Left forelimb (tissue), 1 donor: ENCODE results near the gene ZNF691.
"Not testable (repeated sequence)": the region's sequence is repeated elsewhere in the genome, so short reads cannot be mapped to it uniquely, and the experiment has no call there.

Experiments used
- DNase-seq: peaks from one replicate; pipeline ENCODE4 v3.0.0-alpha.2; 2018; ENCODE audit warnings: low spot score

Gene ZNF691

DNA sequence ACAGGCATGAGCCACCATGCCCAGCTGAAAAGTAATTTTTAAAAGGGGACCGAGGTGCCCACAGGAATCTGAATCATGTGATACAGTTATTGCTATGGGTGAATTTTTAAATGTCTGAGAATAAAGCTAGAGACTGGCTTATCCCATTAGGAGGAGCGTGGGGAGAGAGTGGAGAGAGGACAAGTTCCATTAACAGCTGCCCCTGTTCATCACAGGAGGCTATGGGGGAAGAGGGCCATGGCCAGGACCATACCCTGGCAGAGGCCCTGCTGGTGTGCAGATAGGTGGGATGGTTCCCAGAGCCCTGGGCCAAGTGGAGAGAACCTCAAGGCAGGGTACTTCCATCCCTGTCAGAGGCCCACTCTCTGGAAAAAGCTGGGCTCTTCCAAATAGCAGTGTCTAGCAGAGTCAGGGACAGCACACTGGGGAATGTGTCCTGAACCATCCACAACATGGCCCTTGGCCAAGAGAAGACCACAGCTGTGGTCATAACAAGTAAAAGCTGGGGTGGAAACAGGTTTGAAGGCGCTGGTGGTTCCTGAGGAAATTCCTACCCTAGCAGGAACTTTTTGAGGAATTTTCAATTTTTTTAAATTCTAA lies 13.7 kb upstream of the ZNF691 start:
- no peak for DNase-seq

DNA sequence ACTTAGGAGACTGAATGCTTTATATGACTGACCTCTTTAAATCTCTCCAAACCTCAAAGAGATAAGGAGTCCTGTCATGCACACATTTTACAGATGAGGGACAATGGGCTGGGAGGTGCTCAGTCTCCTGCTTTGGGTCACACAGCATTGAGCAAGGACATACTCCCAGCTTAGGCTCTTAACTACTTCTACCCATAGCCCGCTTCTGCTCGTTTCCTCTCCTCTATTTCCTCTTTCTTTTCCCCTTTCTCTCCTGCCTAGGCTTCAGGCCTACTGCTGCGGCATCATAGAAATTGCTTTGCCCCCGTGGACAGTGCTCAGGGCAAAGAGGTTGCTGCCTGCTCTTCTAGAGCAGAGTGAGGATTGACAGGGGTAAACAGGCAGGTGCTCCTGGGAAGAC lies 12.4 kb upstream of the ZNF691 start:
- DNase-seq = no peak

- DNase-seq = no peak
Measured at GRCh38 chr1:42834803-42835202, 11.6 kb upstream of the ZNF691 start.

DNA sequence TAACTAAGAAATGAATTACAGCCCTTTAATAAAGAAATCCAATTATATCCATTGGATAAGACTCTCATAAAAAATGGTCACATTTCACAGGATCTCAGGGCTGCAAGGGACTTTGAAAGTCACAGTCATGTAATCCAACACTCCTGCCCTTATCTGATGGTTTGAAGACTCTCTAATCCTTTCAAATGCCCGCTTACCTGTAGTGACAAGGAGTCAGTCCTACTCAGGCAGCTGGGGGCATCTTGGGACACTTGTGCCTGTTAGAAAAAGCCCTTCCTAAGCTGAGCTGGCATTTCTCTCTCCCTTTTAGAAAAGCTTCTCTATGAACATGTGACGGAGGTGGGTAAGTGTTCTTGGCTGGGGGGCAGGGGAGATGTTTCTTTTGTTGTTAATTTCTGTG lies 11.0 kb upstream of the ZNF691 start:
- no peak for DNase-seq

- DNase-seq = no peak
Measured at GRCh38 chr1:42837709-42838108, 8.7 kb upstream of the ZNF691 start.

GRCh38 chr1:42838482-42839190 lies 7.8 kb upstream of the ZNF691 start:
- no peak for DNase-seq

- DNase-seq = no peak
Measured at GRCh38 chr1:42841010-42841409, 5.4 kb upstream of the ZNF691 start.

GRCh38 chr1:42841440-42842147 lies 4.8 kb upstream of the ZNF691 start:
- no peak for DNase-seq

DNA sequence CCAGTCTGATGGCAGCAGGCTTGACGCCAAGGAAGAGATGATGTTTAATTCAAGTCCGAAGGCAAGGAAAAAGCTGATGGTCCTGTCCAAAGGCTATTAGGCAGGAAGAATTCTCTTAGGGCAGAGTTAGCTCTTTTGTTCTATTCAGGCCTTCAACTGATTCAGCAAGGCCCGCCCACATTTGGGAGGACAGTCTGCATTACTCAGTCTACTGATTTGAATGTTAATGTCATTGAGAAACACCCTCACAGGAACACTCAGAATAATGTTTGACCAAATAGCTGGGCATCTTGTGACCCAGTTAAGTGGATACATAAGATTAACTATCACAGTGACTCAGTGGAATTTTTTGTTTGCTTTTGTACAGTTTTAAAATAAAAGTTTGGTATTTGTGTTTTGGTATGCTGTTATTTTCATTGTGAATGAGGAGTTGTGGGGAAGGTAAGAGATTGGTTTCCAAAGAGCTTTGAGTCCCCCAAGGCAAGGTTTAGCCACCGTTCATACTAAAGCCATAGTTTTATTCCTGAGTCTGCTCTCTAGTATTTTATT lies 1.7 kb upstream of the ZNF691 start:
- DNase-seq = no peak

- DNase-seq = no peak
Measured at GRCh38 chr1:42845193-42845592, 1.2 kb upstream of the ZNF691 start.

- no peak for DNase-seq
Measured at GRCh38 chr1:42845866-42846256, 552 bp upstream of the ZNF691 start.

DNA sequence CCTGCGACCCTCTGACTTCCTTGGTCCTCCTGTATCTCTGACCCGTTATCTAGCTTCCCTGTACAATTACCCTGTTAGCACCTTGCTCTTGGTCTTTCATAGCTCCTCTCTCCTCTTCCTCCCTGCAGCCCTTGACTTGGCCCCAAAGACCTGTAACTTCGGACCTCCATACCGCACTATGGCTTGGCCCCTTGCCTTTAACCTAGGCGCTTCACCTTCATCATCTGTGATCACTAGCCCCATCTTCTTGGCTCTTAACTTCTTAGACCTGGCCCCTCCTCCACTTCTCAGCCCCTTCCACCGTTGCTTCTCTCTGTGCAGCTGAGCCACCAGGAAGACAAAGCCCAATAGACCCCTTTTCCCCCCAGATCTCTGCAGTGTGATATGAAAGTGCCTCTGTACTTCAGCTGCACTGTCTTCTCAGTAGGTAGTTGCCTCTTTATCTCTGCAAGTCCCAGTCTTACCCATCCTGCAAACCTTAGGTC lies 740 bp downstream of the ZNF691 start:
- DNase-seq = no peak

DNA sequence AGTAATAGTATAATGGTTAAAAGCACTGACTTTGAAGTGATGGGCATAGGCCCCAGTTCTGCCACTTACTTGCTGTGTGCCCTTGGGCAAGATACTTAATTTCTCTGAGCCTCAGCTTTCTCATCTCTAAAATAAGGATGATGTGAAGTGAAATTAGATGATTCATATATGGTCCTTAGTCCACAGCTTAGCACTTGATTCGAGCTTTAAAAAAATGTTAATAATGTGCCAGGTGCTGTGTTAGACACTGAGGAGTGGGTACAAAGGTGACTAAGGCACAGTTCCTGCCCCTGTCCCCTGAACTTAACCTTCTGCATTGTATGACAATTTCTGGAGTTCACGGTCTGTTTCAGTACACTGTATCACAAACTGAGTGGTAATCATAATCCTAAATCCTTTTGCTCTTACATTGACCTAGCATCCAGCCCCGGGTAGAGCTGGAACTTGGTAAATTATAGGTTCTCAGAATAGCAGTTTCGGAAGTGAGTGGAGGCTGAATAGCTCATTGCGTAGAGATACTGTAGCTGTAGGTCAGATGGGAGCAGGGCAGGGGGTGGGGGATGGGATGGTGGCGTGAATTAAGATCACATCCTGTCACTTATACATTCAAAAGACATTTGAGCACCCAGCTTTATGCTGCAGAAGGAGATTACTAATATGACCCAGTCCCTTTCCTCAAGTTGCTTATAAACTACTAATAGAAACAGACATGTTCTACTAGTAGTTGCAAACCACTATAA lies 1.5 kb downstream of the ZNF691 start:
- DNase-seq = no peak

DNA sequence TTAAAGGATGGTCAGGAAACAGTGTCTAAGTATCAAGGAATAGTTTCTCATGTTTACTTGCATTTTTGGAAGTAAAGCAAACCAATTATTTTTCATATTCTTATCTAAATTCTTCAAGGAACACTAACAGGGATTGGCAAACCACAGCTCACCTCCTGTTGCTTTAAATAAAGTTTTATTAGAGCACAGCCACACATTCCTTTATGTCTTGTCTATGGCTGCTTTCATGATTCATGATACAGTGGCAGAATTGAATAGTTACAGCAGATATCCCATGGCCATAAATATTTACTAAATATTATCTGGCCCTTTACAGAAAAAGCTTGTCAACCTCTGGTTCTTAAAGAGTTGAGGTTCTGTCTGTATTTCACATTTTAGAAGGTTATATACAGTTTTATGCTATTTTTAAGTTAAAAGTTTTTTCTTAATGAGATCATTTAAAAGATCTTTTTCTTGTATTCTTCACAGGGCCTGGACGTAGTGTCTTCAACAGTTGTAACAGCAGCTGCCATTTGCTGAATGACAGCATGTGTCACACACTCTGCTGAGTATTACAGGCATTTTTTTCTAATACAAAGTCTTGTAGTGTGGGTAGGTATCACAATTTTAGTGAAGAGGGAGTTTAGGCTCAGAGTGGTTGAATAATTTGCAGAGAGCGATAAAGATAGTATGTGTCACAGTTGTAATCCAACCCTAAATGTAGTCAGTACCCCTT lies 2.6 kb downstream of the ZNF691 start:
- DNase-seq = no peak

DNA sequence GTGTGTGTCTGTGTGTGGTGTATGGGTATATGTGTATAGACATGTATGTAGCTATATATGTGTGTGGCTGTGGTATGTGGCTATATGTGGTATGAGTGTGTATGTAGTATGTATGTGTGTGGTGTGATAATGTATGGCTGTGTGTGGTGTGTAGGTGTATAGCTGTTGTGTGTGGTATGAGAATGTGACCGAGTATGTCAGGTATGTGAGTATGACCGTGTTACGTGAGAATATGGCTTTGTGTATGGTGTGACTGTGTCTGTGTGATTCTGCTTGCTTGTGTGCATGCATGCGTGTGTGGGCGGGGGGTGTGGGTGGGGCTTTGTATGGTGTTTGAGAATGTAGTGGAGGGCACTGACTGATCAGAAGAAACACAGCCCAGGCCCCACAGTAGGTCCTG lies 3.5 kb downstream of the ZNF691 start:
- no peak for DNase-seq

GRCh38 chr1:42851420-42851819 lies 5.0 kb downstream of the ZNF691 start:
- DNase-seq = no peak

DNA sequence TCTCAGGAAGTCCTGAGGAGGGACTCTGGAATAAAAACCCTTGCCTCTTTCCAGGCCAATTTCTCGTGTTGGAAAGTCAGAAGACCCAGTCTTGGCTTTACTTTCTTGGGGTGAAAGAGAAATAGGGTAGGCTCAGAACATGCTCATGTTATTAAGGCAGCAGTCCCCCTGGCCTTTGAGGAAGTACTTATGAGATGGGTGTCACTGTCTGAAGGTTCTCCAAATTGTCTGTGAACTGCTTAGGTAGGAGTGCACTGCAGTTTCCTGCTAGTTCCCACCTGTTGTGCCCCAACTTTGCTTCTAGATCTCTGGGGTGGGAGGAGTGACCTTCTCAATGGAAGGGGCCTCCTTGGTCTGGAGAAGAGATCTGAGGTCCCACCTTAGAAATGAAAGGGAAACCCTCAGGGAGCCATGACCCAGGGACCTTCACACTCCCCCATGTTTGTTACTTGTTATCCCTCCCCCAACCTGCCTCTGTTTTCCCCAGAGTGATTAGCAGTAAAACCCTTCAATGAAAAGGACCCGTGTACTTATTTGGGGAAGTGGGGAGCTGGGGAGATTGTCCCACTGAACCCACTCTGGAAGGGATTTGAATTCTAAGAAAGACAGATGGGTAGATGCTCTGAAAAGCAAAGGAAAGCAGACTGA lies 5.7 kb downstream of the ZNF691 start:
- DNase-seq = no peak

DNA sequence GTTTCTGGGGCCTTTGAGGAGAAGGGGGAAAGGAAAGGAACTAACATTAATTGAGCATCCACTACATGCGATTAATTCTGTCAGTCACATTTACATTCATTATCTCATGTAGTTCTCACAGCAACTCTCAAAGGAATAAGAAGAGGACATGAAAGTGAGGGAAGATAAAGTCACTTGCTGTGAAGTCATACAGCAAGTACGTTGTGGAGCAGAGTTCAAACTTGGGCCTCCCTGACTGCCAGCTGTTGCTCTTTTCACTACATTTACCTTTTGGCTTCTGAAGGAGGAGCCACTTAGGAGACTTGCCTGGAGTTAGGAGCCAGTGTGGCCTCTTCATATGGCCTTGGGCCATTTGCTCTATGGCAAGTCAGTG lies 6.2 kb downstream of the ZNF691 start:
- DNase-seq = no peak

- no peak for DNase-seq
Measured at GRCh38 chr1:42853116-42853884, 6.9 kb downstream of the ZNF691 start.

- not testable (repeated sequence) for DNase-seq
Measured at GRCh38 chr1:42856554-42856953, 10.1 kb downstream of the ZNF691 start.
